Dermis blood vessel endothelial cell (primary cell): ENCODE results near the gene MYO1E. TPM values are rescaled to one million over a fixed set of nuclear protein-coding genes. Genes with fewer than 3 reads are reported as not detected.
"Not testable (repeated sequence)": the region's sequence is repeated elsewhere in the genome, so short reads cannot be mapped to it uniquely, and the experiment has no call there.

Experiments used
- DNase-seq: peaks from one replicate; pipeline ENCODE4 v3.0.0; 2010
- total RNA-seq: library from RNA; depleted of rRNA; stranded (reverse); fragments of >200 nt; gene quantifications from 2 replicates; pipeline ENCODE4 v1.2.3, GENCODE V29; 2014

Gene MYO1E
- total RNA-seq = 142 and 226 TPM in 2 replicates

DNA sequence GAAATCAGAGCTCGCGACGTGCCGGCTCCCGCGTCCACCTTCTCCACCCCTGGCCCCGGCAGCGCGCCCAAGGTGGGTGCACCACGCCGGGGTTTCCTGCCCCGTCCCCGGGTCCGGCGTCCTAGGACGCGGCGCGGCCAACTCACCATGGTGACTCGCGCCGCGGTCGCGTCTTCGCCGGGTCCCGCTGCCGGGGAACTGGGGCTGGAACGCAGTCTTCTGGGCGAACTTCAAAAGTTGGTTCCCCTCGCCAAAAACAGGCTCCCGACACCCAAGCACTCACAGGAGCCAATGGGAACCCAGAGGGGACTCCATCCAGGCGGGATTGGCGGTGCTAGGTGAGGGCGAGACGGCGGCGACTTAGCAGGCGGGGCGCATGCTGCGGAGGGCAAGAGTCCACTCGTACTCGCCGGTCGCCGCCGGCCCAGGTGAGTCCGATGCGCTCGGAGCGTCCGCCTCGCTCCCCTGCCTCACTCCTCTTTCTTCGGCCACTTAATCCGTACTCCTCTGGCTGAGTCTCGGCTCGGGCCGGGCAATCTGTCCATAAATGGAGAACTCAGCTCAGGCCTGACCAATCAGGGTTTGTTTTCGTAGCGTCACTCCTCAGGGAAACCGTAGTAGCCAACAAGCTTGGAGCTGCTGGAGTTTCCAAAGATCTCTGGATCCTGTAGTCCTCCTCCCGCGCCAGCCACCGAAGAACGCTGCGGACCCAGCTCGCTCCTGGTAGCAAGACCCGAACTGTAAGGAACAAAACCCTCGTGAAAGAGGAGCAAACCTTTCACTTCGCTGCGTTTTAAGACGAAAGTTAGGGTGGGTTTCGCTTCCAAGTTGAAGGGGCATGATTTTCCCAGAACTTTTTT lies at the start of gene MYO1E:
Gene MYO1E (minus strand): TSS at position 520 of the 860 bp plus-strand sequence. CDS start 371 bp downstream, at position 149.
- DNase-seq = peak; percentile 98

DNA sequence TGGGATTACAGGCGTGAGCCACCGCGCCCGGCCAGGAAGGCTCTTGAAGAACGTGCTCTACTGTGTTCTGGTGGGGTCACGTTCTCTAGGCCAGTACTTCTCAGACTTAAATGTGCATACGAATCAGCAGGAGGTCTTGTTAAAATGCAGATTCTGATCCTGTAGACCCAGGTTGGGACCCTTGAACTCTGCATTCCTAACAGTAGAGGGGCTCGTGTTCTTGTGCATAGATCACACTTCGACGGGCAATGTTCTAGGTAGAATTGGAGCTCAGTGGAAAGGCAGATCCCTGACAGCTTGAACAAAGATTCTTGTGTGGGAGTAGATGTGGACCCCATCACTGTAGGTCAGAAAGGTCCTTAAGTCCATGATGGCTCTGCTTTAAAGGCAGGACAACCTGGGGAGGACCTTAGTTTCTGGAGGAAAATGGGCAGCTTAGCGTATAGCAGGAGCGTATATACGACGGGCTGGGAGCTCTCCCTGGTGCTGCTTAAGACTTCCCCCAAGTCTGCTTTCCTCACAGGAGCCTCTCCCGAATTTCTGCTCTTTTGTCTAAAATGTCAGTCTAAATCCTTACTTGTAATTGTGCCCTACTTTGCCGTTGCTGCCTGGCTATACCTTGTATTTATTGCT lies 48.4 kb upstream of the MYO1E start:
- DNase-seq = peak; percentile 61

DNA sequence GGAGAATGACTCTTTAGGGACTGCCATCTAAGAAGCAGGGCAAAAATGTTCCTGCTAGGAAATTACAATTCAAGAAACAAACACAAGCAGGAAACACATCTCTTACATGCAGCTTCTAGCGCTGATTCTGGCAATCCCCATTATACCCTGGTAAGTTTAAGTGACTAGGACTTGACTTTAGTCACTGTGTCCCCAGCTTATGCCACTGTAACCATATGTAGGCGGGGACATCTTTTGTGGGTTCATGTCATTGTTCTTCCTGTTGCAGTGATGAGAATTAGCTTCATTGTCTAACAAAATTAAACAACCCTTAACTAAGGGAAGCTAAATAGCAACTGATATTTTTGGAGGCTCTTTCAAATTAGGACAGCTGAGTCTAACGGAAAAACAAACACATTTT lies 47.4 kb upstream of the MYO1E start:
- DNase-seq = no peak

DNA sequence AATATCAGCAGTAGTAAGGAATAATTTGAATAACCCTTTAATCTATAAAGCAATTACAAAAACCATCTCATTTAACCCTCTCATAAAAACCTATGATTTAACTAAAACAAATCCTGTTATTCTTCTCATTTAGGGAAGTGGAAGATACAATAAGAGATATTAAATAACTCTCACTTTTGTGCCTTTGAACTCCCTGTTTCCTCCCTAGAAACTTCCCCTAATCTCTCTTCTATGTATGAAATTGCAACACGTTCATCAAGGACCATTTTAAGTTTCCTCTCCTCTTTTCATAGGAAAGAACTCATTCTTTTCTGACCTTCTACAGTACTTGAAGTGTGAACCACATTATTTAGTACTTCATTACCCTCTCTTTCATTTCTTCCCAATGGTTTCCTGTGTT lies 46.5 kb upstream of the MYO1E start:
- no peak for DNase-seq

GRCh38 chr15:59416816-59417215 lies 44.1 kb upstream of the MYO1E start:
- DNase-seq = no peak

GRCh38 chr15:59413577-59413976 lies 40.9 kb upstream of the MYO1E start:
- DNase-seq = no peak

DNA sequence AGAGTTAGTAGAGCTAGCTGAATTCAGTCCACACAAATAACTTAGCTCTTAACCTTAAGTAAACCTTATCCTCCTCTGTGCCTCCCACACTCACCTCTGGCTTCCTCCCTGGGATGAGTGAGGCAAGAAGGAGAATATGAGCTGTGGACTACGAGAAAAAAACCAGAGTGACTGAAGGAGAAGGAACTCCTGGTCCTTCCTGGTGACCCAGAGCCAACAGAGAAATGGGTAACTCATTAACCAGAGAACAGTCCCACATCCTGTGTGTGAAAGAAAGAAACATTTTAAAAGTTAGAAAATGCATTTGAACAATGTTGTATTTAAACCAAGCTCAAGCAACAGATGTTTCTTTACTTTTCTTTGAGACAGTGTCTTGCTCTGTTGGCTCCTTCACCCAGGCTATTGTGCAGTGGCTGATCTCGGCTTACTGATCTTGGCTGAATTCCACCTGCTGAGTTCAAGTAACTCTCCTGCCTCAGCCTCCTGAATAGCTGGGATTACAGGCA lies 37.8 kb upstream of the MYO1E start:
- DNase-seq = no peak

GRCh38 chr15:59407946-59408345 lies 35.3 kb upstream of the MYO1E start:
- DNase-seq = no peak

- no peak for DNase-seq
Measured at GRCh38 chr15:59406446-59406845, 33.8 kb upstream of the MYO1E start.

GRCh38 chr15:59405079-59405478 lies 32.4 kb upstream of the MYO1E start:
- no peak for DNase-seq

DNA sequence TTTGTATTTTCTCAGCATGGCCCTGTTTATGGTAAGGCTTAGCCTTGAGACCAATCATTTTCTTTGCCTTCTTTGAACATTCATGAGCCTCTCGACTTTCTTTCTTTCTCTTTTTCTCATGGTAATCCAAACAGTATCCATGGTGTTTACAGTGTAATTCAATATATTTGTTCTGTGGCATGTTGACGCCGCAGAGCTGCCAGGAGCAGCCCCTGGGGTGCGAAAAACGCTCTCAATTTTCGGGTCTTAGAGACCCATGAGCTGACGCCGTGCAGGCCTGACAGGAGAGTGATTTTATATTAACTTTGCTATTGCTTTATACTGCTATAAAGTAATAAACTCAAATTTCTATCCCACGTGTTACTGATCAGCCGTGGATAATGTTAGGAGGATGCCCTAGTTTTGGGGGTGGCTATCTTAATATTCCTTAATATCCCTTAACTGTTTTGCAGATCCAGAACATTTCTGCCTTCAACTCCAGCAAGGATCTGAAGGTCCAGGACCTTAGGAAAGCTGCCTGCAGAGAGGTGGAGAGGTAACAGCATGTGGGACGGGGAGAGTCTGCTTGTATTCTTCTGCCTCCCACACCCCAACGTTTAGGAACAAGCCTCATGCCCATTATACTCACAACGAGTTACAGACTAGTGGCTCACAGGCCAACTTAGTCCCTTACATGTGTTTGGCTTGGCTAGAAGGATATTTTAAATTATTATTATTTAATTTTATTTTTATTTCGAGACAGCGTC lies 29.3 kb upstream of the MYO1E start:
- no peak for DNase-seq

- DNase-seq = not testable (repeated sequence)
Measured at GRCh38 chr15:59401051-59401823, 28.6 kb upstream of the MYO1E start.

DNA sequence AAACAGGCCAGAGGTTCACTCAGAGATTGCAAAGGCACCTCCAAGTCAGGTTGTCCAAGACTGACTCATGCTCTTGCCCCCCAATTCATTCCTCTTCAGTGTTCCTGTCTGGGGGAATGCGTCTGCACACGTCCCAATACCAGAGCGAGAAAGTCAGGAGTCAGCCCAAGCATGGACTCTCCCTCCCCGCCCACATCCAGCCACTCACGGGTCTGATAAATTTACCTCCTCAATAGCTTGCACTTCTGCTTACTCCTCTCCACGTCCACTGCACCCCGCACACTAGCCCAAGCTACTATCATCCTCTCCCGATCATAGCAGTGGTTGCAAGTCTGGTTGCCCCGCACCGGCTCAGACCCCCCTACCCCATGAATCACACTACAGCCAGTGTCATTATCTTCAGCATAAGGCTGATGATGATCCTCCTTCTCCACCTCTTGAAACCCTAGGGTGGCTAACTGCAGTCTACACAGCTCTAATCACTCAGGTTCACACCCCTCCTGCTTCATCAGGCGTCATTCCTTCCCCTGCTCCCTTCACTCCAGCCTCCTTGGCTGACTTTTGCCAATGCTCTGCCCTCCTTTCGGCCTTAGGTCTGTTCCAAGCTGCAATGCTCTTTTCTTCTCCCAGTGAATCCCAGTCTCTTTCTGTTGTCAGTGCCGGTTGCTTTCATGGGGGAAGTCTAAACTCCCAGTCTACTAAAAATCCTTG lies 27.6 kb upstream of the MYO1E start:
- DNase-seq = no peak

DNA sequence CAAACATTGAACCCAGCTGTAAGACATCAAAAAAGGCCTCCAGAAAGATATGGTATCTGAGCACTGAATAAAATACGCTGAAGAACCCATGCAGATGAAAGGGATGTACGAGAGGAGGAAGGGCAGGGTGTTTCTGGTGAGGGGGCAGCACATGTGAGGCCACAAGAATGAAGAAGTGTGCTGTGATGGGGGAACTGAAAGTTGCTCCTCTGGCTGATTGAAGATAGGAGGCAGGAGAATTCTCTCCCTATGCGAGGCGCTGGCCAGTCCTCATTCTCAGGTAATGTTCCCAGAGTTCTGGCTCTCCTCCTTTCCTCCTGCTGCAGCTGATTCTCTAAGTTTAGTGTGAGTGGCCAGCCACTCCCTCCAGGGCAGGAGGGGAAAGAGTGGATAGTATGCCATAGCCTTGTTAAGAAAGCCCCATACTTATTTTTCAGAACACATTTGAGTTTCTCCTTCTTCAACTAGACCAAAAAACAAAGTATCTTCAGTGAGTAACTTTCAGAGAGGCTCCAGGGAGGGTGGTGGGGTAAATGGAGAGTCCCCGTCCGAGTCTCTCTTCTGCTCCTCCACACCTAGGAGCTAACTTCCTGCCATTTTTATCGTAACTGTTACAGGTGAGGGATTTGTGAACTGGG lies 26.9 kb upstream of the MYO1E start:
- no peak for DNase-seq

- DNase-seq = no peak
Measured at GRCh38 chr15:59398220-59398619, 25.5 kb upstream of the MYO1E start.

GRCh38 chr15:59396679-59397078 lies 24.0 kb upstream of the MYO1E start:
- DNase-seq = no peak

GRCh38 chr15:59396211-59396610 lies 23.5 kb upstream of the MYO1E start:
- DNase-seq = no peak

DNA sequence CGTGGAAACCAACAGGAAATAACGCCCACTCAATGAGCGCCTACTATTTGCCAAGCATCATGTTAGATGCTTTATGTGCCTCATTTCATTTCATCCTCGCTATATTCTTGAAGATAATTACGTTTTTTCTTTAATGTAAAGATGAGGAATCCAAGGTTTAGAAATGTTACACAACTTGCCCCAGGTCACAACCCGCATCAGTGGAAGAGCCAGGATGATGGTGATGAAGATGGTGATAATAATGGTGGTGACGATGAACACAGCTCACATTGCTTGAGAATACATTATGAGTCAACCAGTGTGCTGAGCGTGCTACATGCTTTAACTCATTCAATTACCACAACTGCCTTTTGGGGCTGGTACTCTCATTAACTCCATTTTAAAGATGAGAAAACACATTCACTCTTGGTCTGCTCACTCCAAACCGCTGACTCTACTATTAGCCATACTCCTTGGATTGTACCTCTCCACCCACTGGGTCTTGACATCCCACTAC lies 21.5 kb upstream of the MYO1E start:
- no peak for DNase-seq

- DNase-seq = no peak
Measured at GRCh38 chr15:59392299-59392698, 19.6 kb upstream of the MYO1E start.

- DNase-seq = no peak
Measured at GRCh38 chr15:59388670-59389069, 16.0 kb upstream of the MYO1E start.
